HEK293 (cell line): ENCODE measurements around the gene TGFB1.

Source experiments
- CTCF ChIA-PET: fragments of 350-600 bp; formaldehyde crosslinking; extraction: SDS; loops from one replicate; lab custom pipeline; 2021; ENCODE audit warnings: antibody characterized with exemption; lab: Yijun Ruan, JAX
- POLR2A ChIA-PET: fragments of 300-600 bp; formaldehyde crosslinking; extraction: SDS; loops from one replicate; lab custom pipeline; 2020; ENCODE audit warnings: antibody characterized with exemption, inconsistent platforms; lab: Yijun Ruan, JAX
- H3K27ac ChIP-seq: fragments of 200-500 bp; sonication (Bioruptor generic); 2 replicates; pipeline ENCODE4 v1.5.1; 2014; ENCODE audit warnings: low read depth, low read length, control low read depth, inconsistent platforms; ENCODE audit errors: extremely low read depth
- H3K36me3 ChIP-seq, 2 experiments: fragments of 200-500 bp in 1 of 2; sonication (Bioruptor generic) in 1 of 2; 1 replicate in 1 of 2; 2 replicates in 1 of 2; pipeline ENCODE4 v1.5.1; 2014 to 2017; ENCODE audit warnings: inconsistent platforms in 2 of 2, low read length in 2 of 2; ENCODE audit not compliant: control insufficient read depth in 2 of 2, insufficient read depth in 1 of 2
- H3K4me1 ChIP-seq: fragments of 200-500 bp; sonication (Bioruptor generic); 2 replicates; pipeline ENCODE4 v1.5.1; 2014; ENCODE audit warnings: mild to moderate bottlenecking, low read length, inconsistent platforms; ENCODE audit not compliant: control insufficient read depth, insufficient read depth
- H3K4me3 ChIP-seq: 2 replicates; pipeline ENCODE4 v1.5.1; 2011; ENCODE audit warnings: low read depth, mild to moderate bottlenecking, control low read depth, low read length, moderate library complexity
- H3K9me3 ChIP-seq: fragments of 200-500 bp; sonication (Bioruptor generic); 2 replicates; pipeline ENCODE4 v1.5.1; 2014; ENCODE audit warnings: low read depth, low read length, inconsistent platforms; ENCODE audit not compliant: control insufficient read depth, insufficient read depth
- IKZF3 ChIP-seq: fragments of 450-650 bp; IDR thresholded peaks from 2 replicates; pipeline ENCODE4 v1.5.0; 2018; ENCODE audit warnings: missing biosample characterization, mild to moderate bottlenecking, missing genetic modification characterization, moderate library complexity
- SP2 ChIP-seq: fragments of 450-650 bp; formaldehyde crosslinking; IDR thresholded peaks from 2 replicates; pipeline ENCODE4 v1.5.1; 2016; ENCODE audit warnings: missing biosample characterization, missing genetic modification characterization
- YY2 ChIP-seq: fragments of 450-650 bp; formaldehyde crosslinking; IDR thresholded peaks from 2 replicates; pipeline ENCODE4 v1.5.1; 2016; ENCODE audit warnings: missing biosample characterization, missing genetic modification characterization
- ZBTB11 ChIP-seq: fragments of 450-650 bp; formaldehyde crosslinking; conservative IDR thresholded peaks from 2 replicates; pipeline ENCODE4 v1.5.1; 2016; ENCODE audit warnings: low read depth, missing biosample characterization, missing genetic modification characterization
- ZBTB48 ChIP-seq: fragments of 450-650 bp; formaldehyde crosslinking; IDR thresholded peaks from 2 replicates; pipeline ENCODE4 v1.5.1; 2016; ENCODE audit warnings: missing biosample characterization, missing genetic modification characterization
- ZBTB6 ChIP-seq: fragments of 450-650 bp; formaldehyde crosslinking; IDR thresholded peaks from 2 replicates; pipeline ENCODE4 v1.5.1; 2017; ENCODE audit warnings: missing biosample characterization, missing genetic modification characterization
- ZFP69B ChIP-seq: fragments of 450-650 bp; formaldehyde crosslinking; IDR thresholded peaks from 2 replicates; pipeline ENCODE4 v1.5.1; 2016; ENCODE audit warnings: missing biosample characterization, missing genetic modification characterization
- ZNF114 ChIP-seq: fragments of 450-650 bp; formaldehyde crosslinking; IDR thresholded peaks from 2 replicates; pipeline ENCODE4 v1.5.0; 2017; ENCODE audit warnings: missing biosample characterization, missing genetic modification characterization
- ZNF280C ChIP-seq: fragments of 450-650 bp; formaldehyde crosslinking; IDR thresholded peaks from 2 replicates; pipeline ENCODE4 v1.5.1; 2016; ENCODE audit warnings: missing biosample characterization, missing genetic modification characterization
- ZNF324 ChIP-seq: fragments of 450-650 bp; formaldehyde crosslinking; IDR thresholded peaks from 2 replicates; pipeline ENCODE4 v1.5.1; 2016; ENCODE audit warnings: missing biosample characterization, missing genetic modification characterization
- ZNF362 ChIP-seq: fragments of 450-650 bp; formaldehyde crosslinking; IDR thresholded peaks from 2 replicates; pipeline ENCODE4 v1.5.1; 2016; ENCODE audit warnings: missing biosample characterization, missing genetic modification characterization
- ZNF394 ChIP-seq: fragments of 450-650 bp; formaldehyde crosslinking; IDR thresholded peaks from 2 replicates; pipeline ENCODE4 v1.5.1; 2016; ENCODE audit warnings: missing biosample characterization, missing genetic modification characterization, mild to moderate bottlenecking, moderate library complexity, borderline replicate concordance
- ZNF404 ChIP-seq: fragments of 450-650 bp; formaldehyde crosslinking; IDR thresholded peaks from 2 replicates; pipeline ENCODE4 v1.5.1; 2017; ENCODE audit warnings: missing biosample characterization, missing genetic modification characterization
- ZNF501 ChIP-seq: fragments of 450-650 bp; formaldehyde crosslinking; IDR thresholded peaks from 2 replicates; pipeline ENCODE4 v1.5.1; 2016; ENCODE audit warnings: missing biosample characterization, missing genetic modification characterization
- ZNF513 ChIP-seq: fragments of 450-650 bp; IDR thresholded peaks from 2 replicates; pipeline ENCODE4 v1.5.1; 2018; ENCODE audit warnings: missing biosample characterization, missing genetic modification characterization
- ZNF610 ChIP-seq: fragments of 450-650 bp; formaldehyde crosslinking; IDR thresholded peaks from 2 replicates; pipeline ENCODE4 v1.5.1; 2016; ENCODE audit warnings: missing biosample characterization, missing genetic modification characterization, borderline replicate concordance
- ZNF654 ChIP-seq: fragments of 450-650 bp; formaldehyde crosslinking; IDR thresholded peaks from 2 replicates; pipeline ENCODE4 v1.5.1; 2016; ENCODE audit warnings: low read depth, missing biosample characterization, missing genetic modification characterization
- ZSCAN5A ChIP-seq: fragments of 450-650 bp; formaldehyde crosslinking; IDR thresholded peaks from 2 replicates; pipeline ENCODE4 v1.5.1; 2016; ENCODE audit warnings: missing biosample characterization, missing genetic modification characterization

Gene TGFB1

GRCh38 chr19:41366089-41366488, 12.4 kb upstream of the TGFB1 start:
- ChIA-PET POLR2A (interaction anchor here (3.8 to 4.7 kb wide), 2 partner anchors 13 to 14 kb away, joined by 64 to 73 read pairs; partner anchors contain the start of gene TMEM91), CTCF (interaction anchor here (0.6 to 5.3 kb wide), 5 partner anchors 10 to 471 kb away, joined by 3 to 64 read pairs (median 3); partner anchors contain the start of genes TGFB1 and TMEM91)
- Histone ChIP-seq H3K36me3 (no peaks in the 10 kb centered on the region; a peak in 1 of 3 replicates), H3K27ac (no peak overlapping the region), H3K9me3 (no peaks in the 10 kb centered on the region), H3K4me1 (0 out of 2 replicates have a peak, but pooled peaks cover 5% of the 10 kb centered on the region), H3K4me3 (no peak overlapping the region)
- TF ChIP-seq YY2 (tag by site-specific recombination) (peak; percentile 25; the same call in 1 of the 2 replicates), IKZF3 (no peak)

- TF ChIP-seq ZBTB6 (tag by site-specific recombination) (0 out of 2 replicates have a peak, but pooled peaks have one; percentile 22), ZNF513 (tag by site-specific recombination) (0 out of 2 replicates have a peak, but pooled peaks have one; percentile 37), ZNF501 (tag by site-specific recombination) (0 out of 2 replicates have a peak, but pooled peaks have one; percentile 15), ZBTB48 (peak; percentile 40), ZNF404 (tag by site-specific recombination) (no peak), ZNF610 (tag by site-specific recombination) (0 out of 2 replicates have a peak, but pooled peaks have one; percentile 5), ZSCAN5A (tag by site-specific recombination) (no peak), ZNF114 (tag by site-specific recombination) (no peak), ZNF280C (tag by site-specific recombination) (no peak), ZFP69B (tag by site-specific recombination) (0 out of 2 replicates have a peak, but pooled peaks have one; percentile 8), ZNF394 (tag by site-specific recombination) (0 out of 2 replicates have a peak, but pooled peaks have one; percentile 7), SP2 (tag by site-specific recombination) (peak; percentile 63), ZNF324 (0 out of 2 replicates have a peak, but pooled peaks have one; percentile 18), ZNF654 (tag by site-specific recombination) (no peak), ZNF362 (peak; percentile 30; the same call in 1 of the 2 replicates), ZBTB11 (peak; percentile 41)
- peak overlapping the region; percentile 74 for H3K27ac ChIP-seq
- ChIA-PET CTCF (interaction anchor here (0.5 to 5.3 kb wide), 12 partner anchors 11 to 816 kb away, joined by 3 to 64 read pairs (median 4); partner anchors contain the start of genes TGFB1 and TMEM91), POLR2A (interaction anchor here (0.5 to 4.7 kb wide), 19 partner anchors 8 to 893 kb away, joined by 3 to 73 read pairs (median 8); partner anchors contain the start of genes DMAC2, ERICH4, HNRNPUL1 and RAB4B)
- H3K36me3 ChIP-seq = no peaks in the 10 kb centered on the region; a peak in 1 of 3 replicates
- 0 out of 2 replicates have a peak, but pooled peaks cover 5% of the 10 kb centered on the region for H3K4me1 ChIP-seq
- H3K4me3 ChIP-seq = peak overlapping the region; percentile 72
- no peaks in the 10 kb centered on the region for H3K9me3 ChIP-seq
Observed at GRCh38 chr19:41364524-41365391, 11.0 kb upstream of the TGFB1 start.
